AG09309 (cell line): ENCODE measurements around the gene BST1.

ENCODE experiments used
- DNase-seq: peaks from one replicate; pipeline ENCODE4 v3.0.0-alpha.2; 2010; ENCODE audit warnings: low read depth
- H3K4me3 ChIP-seq: 2 replicates; pipeline ENCODE4 v1.5.1; 2011; ENCODE audit warnings: mild to moderate bottlenecking, low read depth, low read length, moderate library complexity; ENCODE audit not compliant: control insufficient read depth
- TF ChIP-seq, protein P1 (sequence below): IDR thresholded peaks from 2 replicates; pipeline ENCODE4 v1.5.1; 2011; ENCODE audit warnings: mild to moderate bottlenecking, low read depth, low read length, inconsistent platforms; ENCODE audit not compliant: insufficient read depth, control insufficient read depth; ENCODE audit errors: missing control alignments

The BST1 gene

DNA sequence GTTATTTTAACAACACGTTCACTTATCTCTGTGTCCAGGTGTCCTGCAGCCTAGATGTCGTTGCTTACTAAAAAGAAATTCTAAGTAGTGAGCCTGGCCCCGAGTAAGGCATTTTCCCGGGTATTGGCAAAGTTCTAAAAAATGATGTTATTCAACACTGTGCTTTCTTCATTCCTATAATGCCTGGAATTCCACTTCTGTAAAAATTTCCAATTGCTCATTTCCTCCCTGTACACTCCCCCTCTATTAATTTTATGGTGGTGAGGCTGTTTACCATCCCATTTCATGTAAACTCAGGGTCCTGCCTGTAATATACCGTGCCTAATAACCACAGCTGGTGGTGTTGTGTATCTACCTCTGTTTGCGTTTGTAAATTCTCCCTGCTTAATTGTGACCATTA, 14.2 kb downstream of the BST1 start:
- H3K4me3 ChIP-seq = no peak overlapping the region

DNA sequence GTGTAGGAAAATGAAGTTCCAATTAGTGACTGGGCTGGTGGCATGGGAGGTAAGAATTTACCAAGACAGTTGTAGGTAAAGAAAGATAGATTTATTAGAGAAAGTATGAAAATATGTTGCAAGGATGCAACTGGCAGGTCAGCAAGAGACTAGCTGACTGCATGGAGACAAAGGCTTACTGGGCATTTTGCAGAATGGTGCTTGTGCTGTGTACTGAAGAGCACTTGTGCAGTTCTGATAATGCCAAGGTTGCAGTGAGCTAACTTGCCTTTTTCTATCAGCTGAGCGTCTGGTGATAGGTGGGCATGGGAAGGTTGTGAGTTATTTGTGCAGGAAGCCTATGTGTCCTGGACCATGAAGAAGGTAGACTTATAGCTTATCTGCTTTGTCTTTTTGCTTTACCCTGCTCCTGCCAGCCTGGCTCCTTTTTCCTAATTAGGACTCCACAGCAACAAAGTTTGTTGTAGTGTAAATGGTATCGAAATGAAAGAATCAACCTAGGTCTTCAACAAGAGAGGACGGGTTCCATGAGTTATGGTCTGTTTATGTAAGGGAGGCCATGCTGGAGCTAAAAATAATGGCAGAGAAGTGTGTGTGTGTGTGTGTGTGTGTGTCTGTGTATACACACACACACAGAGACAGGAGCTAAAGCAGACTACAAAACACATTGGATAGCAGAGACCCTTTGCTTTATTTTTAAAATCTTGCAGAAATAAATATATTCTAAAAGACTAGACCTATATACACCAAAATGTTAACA, 15.0 kb downstream of the BST1 start:
- TF ChIP-seq, protein P1, sequence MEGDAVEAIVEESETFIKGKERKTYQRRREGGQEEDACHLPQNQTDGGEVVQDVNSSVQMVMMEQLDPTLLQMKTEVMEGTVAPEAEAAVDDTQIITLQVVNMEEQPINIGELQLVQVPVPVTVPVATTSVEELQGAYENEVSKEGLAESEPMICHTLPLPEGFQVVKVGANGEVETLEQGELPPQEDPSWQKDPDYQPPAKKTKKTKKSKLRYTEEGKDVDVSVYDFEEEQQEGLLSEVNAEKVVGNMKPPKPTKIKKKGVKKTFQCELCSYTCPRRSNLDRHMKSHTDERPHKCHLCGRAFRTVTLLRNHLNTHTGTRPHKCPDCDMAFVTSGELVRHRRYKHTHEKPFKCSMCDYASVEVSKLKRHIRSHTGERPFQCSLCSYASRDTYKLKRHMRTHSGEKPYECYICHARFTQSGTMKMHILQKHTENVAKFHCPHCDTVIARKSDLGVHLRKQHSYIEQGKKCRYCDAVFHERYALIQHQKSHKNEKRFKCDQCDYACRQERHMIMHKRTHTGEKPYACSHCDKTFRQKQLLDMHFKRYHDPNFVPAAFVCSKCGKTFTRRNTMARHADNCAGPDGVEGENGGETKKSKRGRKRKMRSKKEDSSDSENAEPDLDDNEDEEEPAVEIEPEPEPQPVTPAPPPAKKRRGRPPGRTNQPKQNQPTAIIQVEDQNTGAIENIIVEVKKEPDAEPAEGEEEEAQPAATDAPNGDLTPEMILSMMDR = no peak
- no peak overlapping the region for H3K4me3 ChIP-seq
- no peak for DNase-seq

More for the DNA sequence above, 14.2 kb downstream of the BST1 start:
- no peak for DNase-seq
- TF ChIP-seq, protein P1 = no peak

DNA sequence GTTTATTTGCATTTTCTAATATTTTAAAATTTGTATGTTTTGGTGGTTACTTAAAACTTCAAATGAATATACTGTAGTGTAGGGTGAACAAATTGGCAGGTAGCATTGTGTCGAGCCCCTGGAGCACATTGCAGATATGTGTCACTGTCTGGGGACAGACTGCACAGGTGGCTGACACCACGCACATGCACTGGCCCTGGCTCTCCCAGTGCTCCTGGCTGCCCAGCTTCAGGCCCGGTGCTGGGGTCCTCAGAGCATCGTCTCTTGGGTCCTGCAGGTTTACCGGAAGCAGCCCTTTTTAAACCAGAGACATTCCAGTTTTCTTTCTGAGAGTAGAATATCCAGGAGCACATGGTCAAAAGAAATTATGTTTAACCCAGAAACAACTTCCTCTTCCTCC, 15.6 kb downstream of the BST1 start:
- TF ChIP-seq, protein P1 = no peak
- no peak overlapping the region for H3K4me3 ChIP-seq
- no peak for DNase-seq

DNA sequence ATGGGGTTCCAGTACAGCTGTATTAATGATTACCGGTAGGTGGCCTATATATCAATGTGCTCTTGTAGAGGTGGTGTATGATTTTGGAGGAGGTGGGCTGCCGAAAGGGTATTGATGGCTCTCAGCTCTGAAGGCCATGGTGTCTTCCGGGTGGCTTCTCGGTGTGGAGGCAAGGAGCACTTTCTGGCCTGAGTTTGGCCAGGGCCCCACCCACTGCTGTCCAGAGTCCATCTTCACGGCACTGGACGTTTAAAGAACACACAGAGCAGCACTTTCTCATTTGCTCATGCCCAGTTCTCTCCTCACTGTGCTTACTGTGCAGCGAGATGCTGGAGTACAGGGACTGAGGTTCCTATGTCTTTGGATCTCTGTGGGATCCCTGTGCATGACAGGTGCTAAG, 16.1 kb downstream of the BST1 start:
- DNase-seq = no peak
- H3K4me3 ChIP-seq = no peak overlapping the region
- TF ChIP-seq, protein P1 = no peak

DNA sequence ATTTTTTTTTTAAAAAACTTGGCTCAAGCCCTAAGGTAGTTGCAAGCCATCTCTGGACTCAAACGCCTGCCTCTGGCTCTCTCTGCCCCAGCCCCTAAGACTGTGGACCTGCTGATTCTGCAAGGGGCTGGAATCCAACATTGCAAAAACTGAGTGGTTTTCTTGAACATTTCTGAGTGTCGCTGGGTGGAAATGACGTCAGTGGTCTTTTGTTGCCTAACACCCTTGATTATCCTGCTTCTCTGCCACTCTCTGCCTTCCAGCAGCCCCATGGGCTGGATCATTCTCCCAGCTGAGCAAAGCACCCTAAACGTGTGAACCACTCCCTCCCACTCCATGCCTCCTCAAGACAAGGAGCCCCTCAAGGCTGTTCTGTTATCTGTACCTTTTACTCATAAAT, 16.6 kb downstream of the BST1 start:
- no peak overlapping the region for H3K4me3 ChIP-seq
- TF ChIP-seq, protein P1 = no peak
- DNase-seq = no peak

DNA sequence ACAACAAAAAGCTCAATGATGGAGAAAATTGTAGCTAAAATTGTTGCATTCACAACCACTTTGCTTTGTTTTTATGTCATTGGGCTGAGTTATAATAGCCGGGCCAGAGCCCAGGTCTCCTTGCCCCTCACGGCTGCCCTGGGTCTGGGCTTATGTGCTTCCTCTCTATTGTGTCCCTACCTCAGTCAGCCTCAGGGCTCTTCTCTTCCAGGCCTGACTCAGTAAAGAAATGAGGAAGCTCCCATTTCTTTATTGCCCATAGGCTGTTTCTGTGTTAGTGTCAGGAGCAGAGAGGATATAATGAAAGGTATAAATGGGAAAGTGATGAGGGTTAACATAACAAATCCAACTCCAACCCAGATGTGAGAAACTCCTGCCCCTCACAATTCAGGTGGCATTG, 18.0 kb downstream of the BST1 start:
- DNase-seq = no peak
- TF ChIP-seq, protein P1 = no peak
- no peak overlapping the region for H3K4me3 ChIP-seq
